HG03439 (cell line): Measurements from ENCODE around the gene ACAP3.

ENCODE experiments used
- ATAC-seq: cut with Tn5 transposase; IDR thresholded peaks from one replicate; pipeline ENCODE4 v1.9.1; 2021; ENCODE audit warnings: mild to moderate bottlenecking, moderate library complexity; ENCODE audit not compliant: unreplicated experiment

Gene ACAP3

GRCh38 chr1:1307923-1308755, at the start of gene ACAP3, which contains the start of gene PUSL1:
Gene ACAP3 (minus strand): TSS chr1:1307930. CDS start chr1:1307815, 115 bp downstream.
Gene PUSL1 (plus strand): TSS chr1:1308597. CDS start chr1:1308644, 47 bp downstream.
- ATAC-seq, result peak; percentile 56

GRCh38 chr1:1356796-1357401, 49.2 kb upstream of the ACAP3 start:
- ATAC-seq, result no peak

GRCh38 chr1:1356166-1356795, 48.6 kb upstream of the ACAP3 start:
- no peak for ATAC-seq

GRCh38 chr1:1355416-1355815, 47.7 kb upstream of the ACAP3 start:
- no peak for ATAC-seq

- ATAC-seq, result no peak
Measured at GRCh38 chr1:1354271-1355247, 46.8 kb upstream of the ACAP3 start.

GRCh38 chr1:1353389-1354151, 45.8 kb upstream of the ACAP3 start:
- no peak for ATAC-seq

- no peak for ATAC-seq
Measured at GRCh38 chr1:1352786-1353388, 45.2 kb upstream of the ACAP3 start.

GRCh38 chr1:1351511-1352427, 44.0 kb upstream of the ACAP3 start:
- ATAC-seq, result no peak

- ATAC-seq, result peak; percentile 53
Measured at GRCh38 chr1:1349256-1350012, 41.7 kb upstream of the ACAP3 start, which contains the start of gene DVL1. Gene DVL1 (minus strand): TSS chr1:1349418. CDS start chr1:1349065, 353 bp downstream.

- ATAC-seq, result peak; percentile 24
Measured at GRCh38 chr1:1348420-1349255, 40.9 kb upstream of the ACAP3 start.

GRCh38 chr1:1347663-1348419, 40.1 kb upstream of the ACAP3 start:
- ATAC-seq, result no peak

- no peak for ATAC-seq
Measured at GRCh38 chr1:1347026-1347595, 39.4 kb upstream of the ACAP3 start.

GRCh38 chr1:1346501-1346890, 38.8 kb upstream of the ACAP3 start:
- no peak for ATAC-seq

GRCh38 chr1:1345860-1346500, 38.2 kb upstream of the ACAP3 start:
- ATAC-seq, result no peak

- no peak for ATAC-seq
Measured at GRCh38 chr1:1345384-1345783, 37.7 kb upstream of the ACAP3 start.
